ENCODE results near the gene IFITM1. TPM values are rescaled to one million over a fixed set of nuclear protein-coding genes. Genes with fewer than 3 reads are reported as not detected.

IFITM1 gene
- total and polyA plus RNA-seq, 9 of the 15 experiments (the other 6 are each of a cell fraction or from before 2014, with no cell fraction given): 691 to 5,579 (median 974) TPM

DNA sequence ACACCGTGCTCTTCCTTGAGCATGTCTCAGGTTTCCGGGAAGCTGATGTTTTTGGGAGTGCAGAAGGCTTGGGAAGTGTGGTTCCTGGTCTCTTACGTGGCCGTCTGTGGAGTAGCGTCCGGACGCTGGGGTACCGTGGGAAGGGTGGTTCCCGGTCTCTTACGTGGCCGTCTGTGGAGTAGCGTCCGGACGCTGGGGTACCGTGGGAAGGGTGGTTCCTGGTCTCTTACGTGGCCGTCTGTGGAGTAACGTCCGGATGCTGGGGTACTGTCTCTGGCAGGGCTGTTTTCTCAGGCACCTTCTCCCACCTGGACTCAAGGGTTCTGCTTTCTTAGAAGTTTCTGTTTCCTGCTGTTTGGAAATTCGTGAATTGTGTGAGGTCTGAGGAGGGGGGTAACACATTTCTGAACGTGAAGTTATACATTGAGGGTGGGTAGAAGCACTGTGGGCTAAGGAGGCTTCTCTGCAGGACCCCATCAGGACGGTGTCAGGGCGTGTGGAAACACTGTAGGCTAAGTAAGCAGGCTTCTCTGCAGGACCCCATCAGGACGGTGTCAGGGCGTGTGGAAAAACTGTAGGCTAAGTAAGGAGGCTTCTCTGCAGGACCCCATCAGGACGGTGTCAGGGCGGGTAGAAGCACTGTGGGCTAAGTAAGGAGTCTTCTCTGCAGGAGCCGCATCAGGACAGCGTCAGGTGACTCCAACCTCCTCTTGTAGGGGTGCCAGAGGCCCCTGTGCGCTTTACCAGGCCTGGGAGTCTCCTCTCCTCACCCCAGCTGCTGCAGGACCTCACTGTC lies 12.2 kb downstream of the IFITM1 start:
- Histone ChIP-seq H4K20me1 (replicated peaks; ENCODE audit: control insufficient read depth, insufficient read depth, low read length) (no peaks in the 10 kb centered on the region), H3K79me2 (ENCODE audit: control insufficient read depth, insufficient read depth, low read length) (peaks cover 29% of the 10 kb centered on the region), H3K27me3 (ENCODE audit: control insufficient read depth in 2 of 2, insufficient read depth in 2 of 2, low read length in 2 of 2) (no peaks in the 10 kb centered on the region), H3K27ac (ENCODE audit: extremely low read depth, low read depth, low read length) (peak overlapping the region; percentile 88), H3K36me3 (ENCODE audit: control insufficient read depth, insufficient read depth, low read length) (no peaks in the 10 kb centered on the region), H3K4me2 (ENCODE audit: insufficient read depth, low read length) (peak overlapping the region; percentile 77; the same call in 1 of the 2 replicates), H3K4me3 (no peak overlapping the region; the same call in 1 of the 2 replicates), H3K9me1 (ENCODE audit: control insufficient read depth, insufficient read depth, low read length) (no peaks in the 10 kb centered on the region), H3K9me3 (replicated peaks; ENCODE audit: control insufficient read depth, insufficient read depth, low read depth, low read length) (no peaks in the 10 kb centered on the region), H2AFZ (ENCODE audit: low read depth, low read length) (peak overlapping the region; percentile 6; the same call in 1 of the 2 replicates), H3K9ac (ENCODE audit: insufficient read depth in 1 of 2, low read depth in 2 of 2, low read length in 2 of 2) (peak overlapping the region; percentile 61 to 93), H3K4me1 (replicated peaks in 1 of 2; ENCODE audit: control insufficient read depth in 2 of 2, insufficient read depth in 2 of 2, low read length in 2 of 2) (peaks cover 51 to 56% of the 10 kb centered on the region in 2 experiments)
- 71% methylated on average over 29 of the region's 30 CpGs for WGBS (ENCODE audit: insufficient coverage, low coverage, missing lambda C conversion rate)
- TF ChIP-seq KLF1 (tag; IDR thresholded peaks at IDR 0.05) (no peak), TCF7 (IDR thresholded peaks at IDR 0.05; ENCODE audit: borderline replicate concordance) (no peak)
- no peak for FAIRE-seq
- in situ Hi-C loops (cut with MboI) (no loop called here), intact Hi-C loops (cut with micrococcal nuclease) (no loop called here)
- no TSS peak for BruUV-seq (replicated peaks)
- ATAC-seq: peak; percentile 2
- ChIA-PET CTCF (ENCODE audit: low intra/inter-chr PET ratio) (no interaction called here), POLR2A (interaction anchor here (0.6 to 1.6 kb wide), 3 partner anchors 9 to 23 kb away, joined by 3 to 5 read pairs (median 3); no protein-coding TSS in a partner anchor)
- DNase-seq (ENCODE audit: extremely low read depth in 1 of 4, low spot score in 3 of 4): peak in 1 of 4 experiments; percentile 3

DNA sequence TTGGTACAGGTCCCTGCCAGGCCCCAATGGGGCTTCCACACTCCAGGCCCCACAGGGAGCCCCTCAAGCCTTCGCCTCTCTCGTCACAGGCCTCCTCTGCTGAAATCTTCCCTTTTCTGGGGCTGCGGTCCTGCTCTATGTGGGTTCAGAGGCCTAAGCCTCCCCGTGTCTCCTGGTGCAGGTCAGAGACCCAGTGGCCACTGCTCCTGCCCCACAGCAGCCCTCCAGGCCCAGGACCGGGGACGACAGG lies 12.7 kb downstream of the IFITM1 start:
- ChIA-PET POLR2A (interaction anchor here (1.6 kb wide), 1 partner anchor 10 kb away, joined by 5 read pairs; no protein-coding TSS in a partner anchor), CTCF (ENCODE audit: low intra/inter-chr PET ratio) (no interaction called here)
- Histone ChIP-seq H4K20me1 (replicated peaks; ENCODE audit: control insufficient read depth, insufficient read depth, low read length) (no peaks in the 10 kb centered on the region), H3K79me2 (ENCODE audit: control insufficient read depth, insufficient read depth, low read length) (peaks cover 29% of the 10 kb centered on the region), H3K27ac (ENCODE audit: extremely low read depth, low read depth, low read length) (peak overlapping the region; percentile 88), H3K9me1 (ENCODE audit: control insufficient read depth, insufficient read depth, low read length) (no peaks in the 10 kb centered on the region), H3K9me3 (replicated peaks; ENCODE audit: control insufficient read depth, insufficient read depth, low read depth, low read length) (no peaks in the 10 kb centered on the region), H3K4me1 (replicated peaks in 1 of 2; ENCODE audit: control insufficient read depth in 2 of 2, insufficient read depth in 2 of 2, low read length in 2 of 2) (peaks cover 51 to 58% of the 10 kb centered on the region in 2 experiments), H3K36me3 (ENCODE audit: control insufficient read depth, insufficient read depth, low read length) (no peaks in the 10 kb centered on the region), H3K9ac (ENCODE audit: insufficient read depth in 1 of 2, low read depth in 2 of 2, low read length in 2 of 2) (peak overlapping the region; percentile 61 to 93), H3K27me3 (ENCODE audit: control insufficient read depth in 2 of 2, insufficient read depth in 2 of 2, low read length in 2 of 2) (no peaks in the 10 kb centered on the region), H3K4me3 (peak overlapping the region; percentile 18; the same call in 1 of the 2 replicates), H2AFZ (ENCODE audit: low read depth, low read length) (peak overlapping the region; percentile 46), H3K4me2 (ENCODE audit: insufficient read depth, low read length) (peak overlapping the region; percentile 63)
- ATAC-seq (peak; percentile 11; the same call in 2 of the 3 replicates), FAIRE-seq (no peak), DNase-seq (ENCODE audit: extremely low read depth in 1 of 4, low spot score in 3 of 4) (peak in 1 of 4 experiments; percentile 5)
- no TSS peak for BruUV-seq (replicated peaks)
- WGBS (ENCODE audit: insufficient coverage, low coverage, missing lambda C conversion rate): 40% methylated on average over 6 of the region's 6 CpGs
- in situ Hi-C loops (cut with MboI) (no loop called here), intact Hi-C loops (cut with micrococcal nuclease) (no loop called here)
- no peak for TF ChIP-seq RBBP5 (IDR thresholded peaks at IDR 0.05; ENCODE audit: borderline replicate concordance, insufficient read depth, low read length, poor library complexity, severe bottlenecking)
- no peak for TF ChIP-seq ZNF239 (CRISPR knock-in tag; IDR thresholded peaks at IDR 0.05)
- no peak for TF ChIP-seq PTTG1 (tag; IDR thresholded peaks at IDR 0.05; ENCODE audit: low read depth)
- TF ChIP-seq TAF9B (IDR thresholded peaks at IDR 0.05; ENCODE audit: partially characterized antibody): no peak
- no peak for TF ChIP-seq GATA2 (CRISPR knock-in tag; IDR thresholded peaks at IDR 0.05)
- peak; percentile 7 for TF ChIP-seq TBP (optimal IDR thresholded peaks at IDR 0.05; ENCODE audit: low read depth, low read length)
- TF ChIP-seq, protein P1, sequence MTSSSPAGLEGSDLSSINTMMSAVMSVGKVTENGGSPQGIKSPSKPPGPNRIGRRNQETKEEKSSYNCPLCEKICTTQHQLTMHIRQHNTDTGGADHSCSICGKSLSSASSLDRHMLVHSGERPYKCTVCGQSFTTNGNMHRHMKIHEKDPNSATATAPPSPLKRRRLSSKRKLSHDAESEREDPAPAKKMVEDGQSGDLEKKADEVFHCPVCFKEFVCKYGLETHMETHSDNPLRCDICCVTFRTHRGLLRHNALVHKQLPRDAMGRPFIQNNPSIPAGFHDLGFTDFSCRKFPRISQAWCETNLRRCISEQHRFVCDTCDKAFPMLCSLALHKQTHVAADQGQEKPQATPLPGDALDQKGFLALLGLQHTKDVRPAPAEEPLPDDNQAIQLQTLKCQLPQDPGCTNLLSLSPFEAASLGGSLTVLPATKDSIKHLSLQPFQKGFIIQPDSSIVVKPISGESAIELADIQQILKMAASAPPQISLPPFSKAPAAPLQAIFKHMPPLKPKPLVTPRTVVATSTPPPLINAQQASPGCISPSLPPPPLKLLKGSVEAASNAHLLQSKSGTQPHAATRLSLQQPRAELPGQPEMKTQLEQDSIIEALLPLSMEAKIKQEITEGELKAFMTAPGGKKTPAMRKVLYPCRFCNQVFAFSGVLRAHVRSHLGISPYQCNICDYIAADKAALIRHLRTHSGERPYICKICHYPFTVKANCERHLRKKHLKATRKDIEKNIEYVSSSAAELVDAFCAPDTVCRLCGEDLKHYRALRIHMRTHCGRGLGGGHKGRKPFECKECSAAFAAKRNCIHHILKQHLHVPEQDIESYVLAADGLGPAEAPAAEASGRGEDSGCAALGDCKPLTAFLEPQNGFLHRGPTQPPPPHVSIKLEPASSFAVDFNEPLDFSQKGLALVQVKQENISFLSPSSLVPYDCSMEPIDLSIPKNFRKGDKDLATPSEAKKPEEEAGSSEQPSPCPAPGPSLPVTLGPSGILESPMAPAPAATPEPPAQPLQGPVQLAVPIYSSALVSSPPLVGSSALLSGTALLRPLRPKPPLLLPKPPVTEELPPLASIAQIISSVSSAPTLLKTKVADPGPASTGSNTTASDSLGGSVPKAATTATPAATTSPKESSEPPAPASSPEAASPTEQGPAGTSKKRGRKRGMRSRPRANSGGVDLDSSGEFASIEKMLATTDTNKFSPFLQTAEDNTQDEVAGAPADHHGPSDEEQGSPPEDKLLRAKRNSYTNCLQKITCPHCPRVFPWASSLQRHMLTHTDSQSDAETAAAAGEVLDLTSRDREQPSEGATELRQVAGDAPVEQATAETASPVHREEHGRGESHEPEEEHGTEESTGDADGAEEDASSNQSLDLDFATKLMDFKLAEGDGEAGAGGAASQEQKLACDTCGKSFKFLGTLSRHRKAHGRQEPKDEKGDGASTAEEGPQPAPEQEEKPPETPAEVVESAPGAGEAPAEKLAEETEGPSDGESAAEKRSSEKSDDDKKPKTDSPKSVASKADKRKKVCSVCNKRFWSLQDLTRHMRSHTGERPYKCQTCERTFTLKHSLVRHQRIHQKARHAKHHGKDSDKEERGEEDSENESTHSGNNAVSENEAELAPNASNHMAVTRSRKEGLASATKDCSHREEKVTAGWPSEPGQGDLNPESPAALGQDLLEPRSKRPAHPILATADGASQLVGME (CRISPR knock-in tag; IDR thresholded peaks at IDR 0.05): 0 out of 2 replicates have a peak, but pooled peaks have one; percentile 32

All from K562 (cell line).